Uterus (tissue), 4 donors: ENCODE data around the gene NMB. TPM values are rescaled to one million over a fixed set of nuclear protein-coding genes. Genes with fewer than 3 reads are reported as not detected.

ENCODE experiments used
- DNase-seq, 2 donors: peaks; one replicate each; pipeline ENCODE4 v3.0.0-alpha.2; 2019 to 2020
- H3K27ac ChIP-seq, 2 donors: fragments of 200-600 bp; sonication (generic); 1 replicate in 1 of 2; 2 replicates in 1 of 2; pipeline ENCODE4 v1.5.1; 2016 to 2018
- H3K27me3 ChIP-seq, 2 donors: fragments of 200-600 bp; sonication (generic); one replicate each; pipeline ENCODE4 v1.5.1; 2018 to 2019; ENCODE audit warnings: control low read depth in 1 of 2
- H3K36me3 ChIP-seq, 2 donors: fragments of 200-600 bp; sonication (generic); one replicate each; pipeline ENCODE4 v1.5.1; 2019; ENCODE audit warnings: control low read depth in 1 of 2
- H3K4me1 ChIP-seq, 2 donors: fragments of 200-600 bp; sonication (generic); one replicate each; pipeline ENCODE4 v1.5.1; 2018 to 2019; ENCODE audit warnings: control low read depth in 1 of 2
- H3K4me3 ChIP-seq, 2 donors: fragments of 200-600 bp; sonication (generic); 1 replicate in 1 of 2; 2 replicates in 1 of 2; pipeline ENCODE4 v1.5.1; 2018 to 2019; ENCODE audit warnings: mild to moderate bottlenecking in 1 of 2
- H3K9me3 ChIP-seq, 2 donors: fragments of 200-600 bp; sonication (generic); one replicate each; pipeline ENCODE4 v1.5.1; 2019; ENCODE audit warnings: control low read depth in 1 of 2
- POLR2A ChIP-seq, 2 donors: fragments of 450-650 bp; IDR thresholded peaks; one replicate each; pipeline ENCODE4 v1.6.1; 2016; ENCODE audit warnings: antibody characterized with exemption in 2 of 2, mild to moderate bottlenecking in 1 of 2, moderate library complexity in 1 of 2
- intact Hi-C: fragments of 100-400 bp; cut with DNase I; formaldehyde crosslinking; loops from one replicate; pipeline ENCODE4 v1.15.1; 2023; ENCODE audit warnings: low total_unique reads
- total RNA-seq, 4 donors: library from RNA; depleted of rRNA in 3 of 4; stranded (reverse); fragments of >200 nt in 3 of 4; gene quantifications; one replicate each; pipeline versions ENCODE4 v1.1.0 to v1.2.4, GENCODE V29; 2014 to 2023
- TF ChIP-seq, protein P1 (sequence below), 4 experiments: fragments of 200-600 bp in 2 of 4; fragments of 450-650 bp in 2 of 4; sonication (generic) in 2 of 4; IDR thresholded peaks; one replicate each; pipeline ENCODE4 v1.5.1; 2016 to 2019; ENCODE audit warnings: antibody characterized with exemption in 4 of 4, mild to moderate bottlenecking in 2 of 4, moderate library complexity in 1 of 4
- donor health status: DM: yes; HTN: yes; CAD: no.

Gene NMB
- total RNA-seq, 4 donors from 2014 or later, result 3.1 to 10.5 (median 7.4) TPM

GRCh38 chr15:84653584-84653909 lies 4.5 kb downstream of the NMB start:
- H3K4me3 ChIP-seq, result peak overlapping the region; percentile 85 to 89
- H3K27me3 ChIP-seq, result no peaks in the 10 kb centered on the region
- no peak for DNase-seq
- intact Hi-C loops, result loop anchor here (10.0 kb wide), 2 partner anchors 49 to 271 kb away; partner anchors contain the start of gene ZSCAN2
- TF ChIP-seq POLR2A (IDR thresholded peaks at IDR 0.05), result no peak
- TF ChIP-seq, protein P1, sequence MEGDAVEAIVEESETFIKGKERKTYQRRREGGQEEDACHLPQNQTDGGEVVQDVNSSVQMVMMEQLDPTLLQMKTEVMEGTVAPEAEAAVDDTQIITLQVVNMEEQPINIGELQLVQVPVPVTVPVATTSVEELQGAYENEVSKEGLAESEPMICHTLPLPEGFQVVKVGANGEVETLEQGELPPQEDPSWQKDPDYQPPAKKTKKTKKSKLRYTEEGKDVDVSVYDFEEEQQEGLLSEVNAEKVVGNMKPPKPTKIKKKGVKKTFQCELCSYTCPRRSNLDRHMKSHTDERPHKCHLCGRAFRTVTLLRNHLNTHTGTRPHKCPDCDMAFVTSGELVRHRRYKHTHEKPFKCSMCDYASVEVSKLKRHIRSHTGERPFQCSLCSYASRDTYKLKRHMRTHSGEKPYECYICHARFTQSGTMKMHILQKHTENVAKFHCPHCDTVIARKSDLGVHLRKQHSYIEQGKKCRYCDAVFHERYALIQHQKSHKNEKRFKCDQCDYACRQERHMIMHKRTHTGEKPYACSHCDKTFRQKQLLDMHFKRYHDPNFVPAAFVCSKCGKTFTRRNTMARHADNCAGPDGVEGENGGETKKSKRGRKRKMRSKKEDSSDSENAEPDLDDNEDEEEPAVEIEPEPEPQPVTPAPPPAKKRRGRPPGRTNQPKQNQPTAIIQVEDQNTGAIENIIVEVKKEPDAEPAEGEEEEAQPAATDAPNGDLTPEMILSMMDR (IDR thresholded peaks at IDR 0.05), result no peak
- peaks cover 5 to 21% of the 10 kb centered on the region in 2 donors for H3K4me1 ChIP-seq
- H3K9me3 ChIP-seq, result no peaks in the 10 kb centered on the region
- no peaks in the 10 kb centered on the region for H3K36me3 ChIP-seq
- peak overlapping the region; percentile 89 for H3K27ac ChIP-seq

DNA sequence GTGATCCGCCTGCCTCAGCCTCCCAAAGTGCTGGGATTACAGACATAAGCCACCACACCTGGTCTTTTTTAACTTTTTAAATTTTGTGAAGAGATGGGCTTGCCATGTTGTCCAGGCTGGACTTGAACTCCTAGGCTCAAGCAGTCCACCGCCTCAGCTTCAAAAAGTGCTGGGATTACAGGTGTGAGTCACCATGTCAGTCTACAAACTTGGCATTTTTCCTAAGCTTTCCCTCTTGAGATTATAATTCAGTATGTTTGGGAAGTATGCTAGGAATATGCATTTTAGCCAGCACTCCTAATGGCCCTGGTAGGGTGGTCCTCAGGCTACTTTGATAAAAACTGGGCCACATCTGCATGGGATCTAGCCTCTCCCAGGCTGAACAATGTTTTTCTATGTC lies 8.3 kb downstream of the NMB start:
- Histone ChIP-seq H3K27ac (no peak overlapping the region), H3K27me3 (no peaks in the 10 kb centered on the region), H3K4me1 (peaks cover 5 to 12% of the 10 kb centered on the region in 2 donors), H3K4me3 (no peak overlapping the region), H3K9me3 (no peaks in the 10 kb centered on the region), H3K36me3 (no peaks in the 10 kb centered on the region)
- no peak for DNase-seq
- TF ChIP-seq POLR2A (IDR thresholded peaks at IDR 0.05), result no peak
- TF ChIP-seq, protein P1 (IDR thresholded peaks at IDR 0.05), result no peak
- intact Hi-C loops, result loop anchor here (10.0 kb wide), 2 partner anchors 45 to 275 kb away; partner anchors contain the start of gene ZSCAN2

DNA sequence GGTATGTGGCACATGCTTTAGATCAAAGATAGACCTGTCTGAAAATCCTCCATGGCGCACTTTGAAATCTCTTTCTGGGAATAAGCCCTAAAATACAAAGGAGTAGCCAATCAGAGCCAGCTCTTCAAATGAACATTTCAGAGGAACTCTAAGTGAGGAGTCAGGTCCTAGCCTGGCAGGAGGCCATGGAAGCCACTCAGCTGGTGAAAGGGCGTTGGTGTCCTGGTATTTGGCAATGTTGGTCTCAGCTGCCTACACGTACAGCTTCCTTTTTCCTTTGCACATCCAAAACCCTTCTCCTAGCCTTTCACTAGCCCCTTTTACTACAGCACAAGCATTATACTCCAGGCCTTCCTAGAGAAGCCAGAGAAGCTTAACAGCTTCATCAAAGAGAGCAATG lies 9.5 kb downstream of the NMB start:
- H3K9me3 ChIP-seq, result no peaks in the 10 kb centered on the region
- no peaks in the 10 kb centered on the region for H3K27me3 ChIP-seq
- TF ChIP-seq POLR2A (IDR thresholded peaks at IDR 0.05), result no peak
- TF ChIP-seq, protein P1 (IDR thresholded peaks at IDR 0.05), result no peak
- peaks cover 5 to 11% of the 10 kb centered on the region in 2 donors for H3K4me1 ChIP-seq
- DNase-seq, result no peak
- no peaks in the 10 kb centered on the region for H3K36me3 ChIP-seq
- H3K27ac ChIP-seq, result no peak overlapping the region
- intact Hi-C loops, result no loop called here
- H3K4me3 ChIP-seq, result no peak overlapping the region

DNA sequence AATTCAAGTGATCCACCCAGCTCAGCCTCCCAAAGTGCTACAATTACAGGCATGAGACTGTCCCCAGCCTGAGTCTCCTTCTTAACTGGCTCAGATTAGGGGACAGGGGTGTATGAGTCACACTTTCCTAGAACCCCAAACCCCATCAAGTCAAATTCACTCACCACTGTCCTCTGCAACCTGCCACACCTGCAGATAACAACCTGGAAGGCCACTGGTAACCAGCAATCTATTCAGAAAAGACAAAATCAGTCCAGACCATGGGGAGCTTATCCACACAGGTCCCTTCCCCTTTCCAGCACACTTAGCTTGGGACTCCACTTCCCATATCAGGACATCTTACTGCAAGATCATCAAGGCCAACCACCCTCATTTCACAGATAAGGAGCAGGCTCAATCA lies 10.3 kb downstream of the NMB start:
- intact Hi-C loops, result no loop called here
- H3K9me3 ChIP-seq, result no peaks in the 10 kb centered on the region
- no peak for TF ChIP-seq POLR2A (IDR thresholded peaks at IDR 0.05)
- TF ChIP-seq, protein P1 (IDR thresholded peaks at IDR 0.05), result no peak
- no peaks in the 10 kb centered on the region for H3K27me3 ChIP-seq
- H3K4me3 ChIP-seq, result no peak overlapping the region
- H3K4me1 ChIP-seq, result peaks cover 3% of the 10 kb centered on the region in 2 donors
- H3K36me3 ChIP-seq, result no peaks in the 10 kb centered on the region
- no peak for DNase-seq
- H3K27ac ChIP-seq, result no peak overlapping the region

GRCh38 chr15:84645997-84646396 lies 12.0 kb downstream of the NMB start:
- no peaks in the 10 kb centered on the region for H3K9me3 ChIP-seq
- TF ChIP-seq, protein P1 (IDR thresholded peaks at IDR 0.05), result no peak
- TF ChIP-seq POLR2A (IDR thresholded peaks at IDR 0.05), result no peak
- H3K27me3 ChIP-seq, result no peaks in the 10 kb centered on the region
- no peak for DNase-seq
- no peaks in the 10 kb centered on the region for H3K4me1 ChIP-seq
- intact Hi-C loops, result no loop called here
- no peak overlapping the region for H3K4me3 ChIP-seq
- H3K27ac ChIP-seq, result no peak overlapping the region
- H3K36me3 ChIP-seq, result no peaks in the 10 kb centered on the region
